Activated B cell treated with CpG ODN at 0.5 μM for 24 hours (primary cell): ENCODE results near the gene LNX2. TPM values are rescaled to one million over a fixed set of nuclear protein-coding genes. Genes with fewer than 3 reads are reported as not detected.

Source experiments
- ATAC-seq: fragments of 200-7000 bp; cut with Tn5 transposase; one replicate; pipeline ENCODE4 v1.10.0; 2021; ENCODE audit warnings: low read depth, mild to moderate bottlenecking, moderate library complexity
- CTCF ChIA-PET: fragments of 350-600 bp; sonication (Branson Sonifier 250); formaldehyde crosslinking; loops from one replicate; lab custom pipeline; 2021; ENCODE audit warnings: antibody characterized with exemption; lab: Charles Lee
- POLR2A ChIA-PET: fragments of 350-600 bp; sonication (Branson Sonifier 250); formaldehyde crosslinking; loops from one replicate; lab custom pipeline; 2021; ENCODE audit warnings: antibody characterized with exemption; lab: Charles Lee
- DNase-seq: peaks from one replicate; pipeline ENCODE4 v3.0.0; 2022
- H3K27ac Mint-ChIP-seq: one replicate; pipeline ENCODE4 v1.8.0; 2020; ENCODE audit warnings: mixed read lengths
- H3K27me3 Mint-ChIP-seq: one replicate; pipeline ENCODE4 v1.8.0; 2021; ENCODE audit warnings: mixed read lengths
- H3K36me3 Mint-ChIP-seq: one replicate; pipeline ENCODE4 v1.8.0; 2021; ENCODE audit warnings: low read depth, mixed read lengths
- H3K4me1 Mint-ChIP-seq: one replicate; pipeline ENCODE4 v1.8.0; 2021; ENCODE audit warnings: mixed read lengths
- H3K4me3 Mint-ChIP-seq: one replicate; pipeline ENCODE4 v1.8.0; 2020; ENCODE audit warnings: mild to moderate bottlenecking, mixed read lengths
- H3K9me3 Mint-ChIP-seq: one replicate; pipeline ENCODE4 v1.8.0; 2020; ENCODE audit warnings: mixed read lengths
- CTCF ChIP-seq: fragments of 200-600 bp; IDR thresholded peaks from one replicate; pipeline ENCODE4 v1.8.0; 2022; ENCODE audit warnings: antibody characterized with exemption, mild to moderate bottlenecking
- intact Hi-C: fragments of 100-400 bp; cut with micrococcal nuclease; formaldehyde crosslinking; loops from one replicate; pipeline ENCODE4 v1.15.1; 2024
- total RNA-seq: library from RNA; stranded (reverse); gene quantifications from 2 replicates; pipeline ENCODE4 v1.2.3, GENCODE V29; 2022

LNX2 gene
- total RNA-seq, 1 donor from 2014 or later: 7.1 TPM

DNA sequence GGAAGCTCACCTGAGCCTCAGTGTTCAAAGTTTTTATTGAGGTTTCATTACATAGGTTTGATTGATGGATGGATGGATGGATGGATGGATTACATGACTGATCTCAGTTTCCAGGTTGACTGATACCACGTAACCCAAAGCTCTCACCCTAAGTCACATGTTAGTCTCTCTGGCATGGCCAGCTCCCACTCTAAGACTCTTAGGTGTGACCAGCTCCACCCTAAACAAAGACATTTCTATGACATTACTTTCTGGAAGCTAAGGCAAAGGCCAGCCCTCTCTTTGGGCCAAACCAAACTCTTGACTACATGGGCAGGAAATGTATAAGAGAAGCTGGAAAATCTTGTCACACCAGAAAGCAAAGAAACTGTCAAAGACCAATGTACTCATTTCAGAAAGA is 30.0 kb upstream of the LNX2 start:
- peaks cover 50% of the 10 kb centered on the region for H3K36me3 Mint-ChIP-seq
- ChIA-PET POLR2A (no interaction called here), CTCF (no interaction called here)
- peaks cover 15% of the 10 kb centered on the region for H3K9me3 Mint-ChIP-seq
- DNase-seq (no peak), ATAC-seq (no peak)
- TF ChIP-seq CTCF: no peak
- no peak overlapping the region for H3K4me3 Mint-ChIP-seq
- intact Hi-C loops: no loop called here
- no peaks in the 10 kb centered on the region for H3K27me3 Mint-ChIP-seq
- no peak overlapping the region for H3K27ac Mint-ChIP-seq
- no peaks in the 10 kb centered on the region for H3K4me1 Mint-ChIP-seq

DNA sequence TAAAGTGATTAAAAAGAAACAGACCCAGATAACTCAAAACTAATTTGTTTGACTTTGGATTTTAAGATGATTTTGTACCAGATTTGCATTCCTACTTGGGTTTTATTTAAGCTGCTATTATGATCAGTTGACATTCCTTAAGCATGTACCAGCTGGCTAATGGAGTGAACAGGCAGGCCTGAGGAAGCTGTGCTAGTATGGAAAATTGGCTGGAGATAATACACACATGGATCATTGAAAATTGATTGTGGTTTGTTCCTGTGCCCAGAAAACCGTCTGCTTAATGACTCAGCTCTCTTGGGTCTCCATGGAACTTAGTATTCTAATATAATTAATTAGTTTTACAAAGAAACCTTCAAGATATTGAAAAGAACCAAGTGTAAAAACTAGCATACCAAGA is 24.0 kb upstream of the LNX2 start:
- Mint-ChIP-seq H3K36me3 (peaks cover 32% of the 10 kb centered on the region), H3K27ac (no peak overlapping the region), H3K4me3 (no peak overlapping the region), H3K9me3 (peaks cover 2% of the 10 kb centered on the region), H3K27me3 (no peaks in the 10 kb centered on the region), H3K4me1 (peaks cover 16% of the 10 kb centered on the region)
- intact Hi-C loops: no loop called here
- CTCF ChIA-PET: no interaction called here
- no peak for TF ChIP-seq CTCF
- POLR2A ChIA-PET: no interaction called here
- DNase-seq (no peak), ATAC-seq (no peak)

DNA sequence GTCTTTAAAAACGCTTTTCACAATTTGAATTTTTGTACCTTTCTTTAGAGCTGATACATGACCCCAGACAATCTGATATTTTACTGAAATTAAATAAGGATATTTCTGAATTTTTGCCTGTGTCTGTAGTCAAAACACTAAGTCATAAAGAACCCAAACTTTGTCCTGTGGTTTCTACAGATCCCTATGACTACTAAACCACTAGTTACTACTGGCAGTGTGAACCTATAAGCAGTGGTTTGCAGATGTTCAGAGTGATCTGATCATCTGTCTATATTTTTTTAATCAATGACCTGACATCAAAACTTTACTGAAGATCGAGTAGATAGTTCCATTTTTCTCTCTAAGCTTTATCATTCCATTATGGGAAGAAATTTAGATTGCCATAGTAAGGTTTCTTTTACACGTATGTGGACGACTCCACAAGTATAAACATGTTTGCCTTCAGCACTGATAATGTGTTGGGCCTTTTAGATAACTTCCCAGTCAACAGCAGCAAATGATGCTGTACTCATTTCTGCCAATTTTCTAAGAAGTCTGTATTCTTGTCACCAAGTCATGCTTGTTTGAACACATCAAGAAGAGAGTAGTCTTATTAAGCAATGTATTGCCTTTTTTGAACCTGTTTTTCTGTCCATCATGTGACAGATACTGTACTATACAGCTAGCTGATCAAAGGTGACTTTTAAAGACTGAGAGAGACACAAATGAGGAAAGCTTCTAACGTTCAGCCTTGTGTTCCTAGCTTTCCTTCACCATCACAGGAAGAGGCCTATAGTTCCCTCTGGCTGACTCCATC is 23.2 kb upstream of the LNX2 start:
- no peak for TF ChIP-seq CTCF
- no peak overlapping the region for H3K27ac Mint-ChIP-seq

GRCh38 chr13:27641711-27642502 is 21.6 kb upstream of the LNX2 start:
- ChIA-PET POLR2A (no interaction called here), CTCF (interaction anchor here (0.8 kb wide), 2 partner anchors 22 to 109 kb away, joined by 3 read pairs; no protein-coding TSS in a partner anchor)
- H3K4me1 Mint-ChIP-seq: peaks cover 26% of the 10 kb centered on the region
- DNase-seq (no peak), ATAC-seq (no peak)
- H3K4me3 Mint-ChIP-seq: no peak overlapping the region
- no peaks in the 10 kb centered on the region for H3K27me3 Mint-ChIP-seq
- TF ChIP-seq CTCF: no peak
- peaks cover 27% of the 10 kb centered on the region for H3K36me3 Mint-ChIP-seq
- peaks cover 2% of the 10 kb centered on the region for H3K9me3 Mint-ChIP-seq
- no peak overlapping the region for H3K27ac Mint-ChIP-seq
- intact Hi-C loops: no loop called here

More for the DNA sequence above, 23.2 kb upstream of the LNX2 start:
- no peaks in the 10 kb centered on the region for H3K27me3 Mint-ChIP-seq
- ChIA-PET CTCF (no interaction called here), POLR2A (interaction anchor here (0.9 kb wide), 1 partner anchor 22 kb away, joined by 7 read pairs; no protein-coding TSS in a partner anchor)
- no peak overlapping the region for H3K4me3 Mint-ChIP-seq
- H3K36me3 Mint-ChIP-seq: peaks cover 26% of the 10 kb centered on the region
- intact Hi-C loops: no loop called here
- peaks cover 20% of the 10 kb centered on the region for H3K4me1 Mint-ChIP-seq
- no peak for ATAC-seq
- no peak for DNase-seq
- H3K9me3 Mint-ChIP-seq: peaks cover 2% of the 10 kb centered on the region

DNA sequence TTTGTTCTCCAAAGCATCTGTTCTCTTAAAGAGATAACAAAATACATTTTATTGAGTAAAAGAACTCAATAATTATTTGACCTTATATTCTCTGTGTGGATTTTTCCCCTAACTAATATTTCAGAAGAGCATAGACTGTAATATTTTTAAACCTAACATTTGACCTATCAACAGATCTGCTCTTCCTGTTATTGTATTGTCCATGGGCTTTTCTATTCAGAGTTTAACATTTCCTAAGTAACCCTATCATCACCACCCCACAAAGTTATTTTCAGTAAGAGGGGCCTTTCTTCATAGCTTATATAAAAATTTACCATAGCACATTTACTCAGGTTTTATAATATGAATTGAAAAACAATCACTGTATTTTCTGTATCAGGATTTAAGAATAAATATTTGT is 18.9 kb upstream of the LNX2 start:
- ChIA-PET POLR2A (no interaction called here), CTCF (no interaction called here)
- TF ChIP-seq CTCF: no peak
- Mint-ChIP-seq H3K9me3 (no peaks in the 10 kb centered on the region), H3K4me3 (no peak overlapping the region), H3K4me1 (peaks cover 29% of the 10 kb centered on the region), H3K27ac (no peak overlapping the region), H3K36me3 (peaks cover 33% of the 10 kb centered on the region), H3K27me3 (no peaks in the 10 kb centered on the region)
- ATAC-seq (no peak), DNase-seq (no peak)
- intact Hi-C loops: no loop called here
